Coronary artery (tissue), 2 donors: ENCODE measurements around the gene XRCC5.
"Not testable (repeated sequence)": the region's sequence is repeated elsewhere in the genome, so short reads cannot be mapped to it uniquely, and the experiment has no call there.

Experiments used
- DNase-seq: peaks from one replicate; pipeline ENCODE4 v3.0.0-alpha.2; 2017; ENCODE audit warnings: low spot score
- H3K27ac ChIP-seq, 2 donors: fragments of 200-600 bp; sonication (generic); one replicate each; pipeline ENCODE4 v1.5.1; 2016 to 2019
- H3K4me3 ChIP-seq: fragments of 200-600 bp; sonication (generic); 2 replicates; pipeline ENCODE4 v1.5.1; 2016; ENCODE audit warnings: mild to moderate bottlenecking, moderate library complexity
- CTCF ChIP-seq: fragments of 200-600 bp; sonication (generic); IDR thresholded peaks from one replicate; pipeline ENCODE4 v1.5.1; 2019; ENCODE audit warnings: antibody characterized with exemption

The XRCC5 gene

DNA sequence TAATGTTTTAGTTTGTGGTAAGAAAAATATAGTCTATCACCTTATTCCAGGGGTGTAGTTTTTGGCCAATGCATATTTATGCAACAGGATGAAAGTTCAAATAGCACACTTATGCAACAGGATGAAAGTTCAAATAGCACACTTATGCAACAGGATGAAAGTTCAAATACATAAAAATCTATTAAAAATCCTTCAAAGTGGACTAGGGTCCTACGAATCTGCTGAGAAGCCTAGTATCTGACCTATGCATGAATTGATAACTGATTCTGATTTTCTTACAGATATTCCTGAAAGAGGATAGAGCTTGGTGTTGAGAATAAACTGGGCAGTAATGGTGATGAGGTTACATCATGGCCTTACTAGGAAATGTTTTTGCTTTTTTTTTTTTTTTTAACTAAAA, 30.4 kb upstream of the XRCC5 start:
- H3K27ac ChIP-seq: no peak overlapping the region
- no peak for TF ChIP-seq CTCF

DNA sequence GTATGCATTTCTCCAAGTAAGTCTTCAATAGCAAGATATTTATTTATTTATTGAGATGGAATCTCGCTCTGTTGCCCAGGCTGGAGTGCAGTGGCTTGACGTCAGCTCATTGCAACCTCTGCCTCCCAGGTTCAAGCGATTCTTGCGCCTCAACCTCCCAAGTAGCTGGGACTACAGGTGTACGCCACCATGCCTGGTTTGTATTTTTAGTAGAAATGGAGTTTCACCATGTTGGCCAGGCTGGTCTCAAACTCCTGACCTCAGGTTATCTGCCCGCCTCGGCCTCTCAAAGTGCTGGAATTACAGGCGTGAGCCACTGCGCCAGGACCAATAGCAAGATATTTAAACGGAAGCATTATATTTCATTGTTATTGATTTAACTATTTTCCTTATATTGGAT, 29.1 kb upstream of the XRCC5 start:
- not testable (repeated sequence) for H3K4me3 ChIP-seq, H3K27ac ChIP-seq, DNase-seq

More for the DNA sequence above, 30.4 kb upstream of the XRCC5 start:
- no peak overlapping the region for H3K4me3 ChIP-seq
- DNase-seq: no peak

- DNase-seq: no peak
- Histone ChIP-seq H3K4me3 (peak overlapping the region; percentile 71), H3K27ac (no peak overlapping the region)
- TF ChIP-seq CTCF: no peak
Observed at GRCh38 chr2:216081012-216081411, 28.1 kb upstream of the XRCC5 start.

GRCh38 chr2:216081487-216082116, 27.5 kb upstream of the XRCC5 start, which contains the start of the genes PECR and TMEM169:
Gene PECR, minus strand, starts transcription at chr2:216081809. Its CDS starts 68 bp downstream, at chr2:216081741.
Gene TMEM169, plus strand, starts transcription at chr2:216081919. Its CDS starts 14,045 bp downstream, at chr2:216095964.
- peak; percentile 82 for DNase-seq
- peak within 1 kb of the TSS; percentile 71 for H3K4me3 ChIP-seq
- no peak for TF ChIP-seq CTCF
- peak within 1 kb of the TSS; percentile 3 to 20 for H3K27ac ChIP-seq

DNA sequence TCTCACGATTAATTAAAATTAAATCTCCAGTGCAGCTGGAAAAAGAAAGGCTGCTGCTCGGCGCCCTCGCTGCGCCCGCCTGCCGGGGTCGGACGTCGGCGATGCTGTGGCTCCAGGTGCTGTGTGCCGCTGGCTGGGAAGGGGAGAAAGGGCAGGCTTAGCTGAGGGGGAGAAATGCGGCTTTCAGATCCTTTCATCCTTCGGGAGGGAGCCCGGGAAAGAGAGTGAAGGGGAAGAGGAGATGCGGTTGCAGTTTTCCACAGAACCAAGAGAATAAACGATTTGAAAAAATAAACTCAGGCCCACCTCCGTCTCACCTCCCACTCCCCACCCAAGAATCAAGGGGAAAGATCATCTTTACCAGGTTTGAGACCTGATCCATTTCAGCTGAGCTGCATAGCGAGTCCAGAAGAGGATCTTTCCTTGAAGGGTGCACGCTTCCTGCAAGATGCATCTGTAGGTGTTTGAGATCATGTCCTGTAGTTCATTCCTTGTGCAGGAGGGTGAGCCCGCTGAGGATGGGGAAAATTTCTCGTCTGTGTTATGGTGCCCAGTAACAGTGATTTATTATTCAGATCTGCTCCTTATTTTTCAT, 26.9 kb upstream of the XRCC5 start:
- DNase-seq: no peak
- TF ChIP-seq CTCF: no peak
- Histone ChIP-seq H3K27ac (peak overlapping the region in 1 of 2 donors; percentile 20), H3K4me3 (peak overlapping the region; percentile 71)

- H3K27ac ChIP-seq: no peak overlapping the region
- no peak overlapping the region for H3K4me3 ChIP-seq
Observed at GRCh38 chr2:216082805-216083204, 26.3 kb upstream of the XRCC5 start.

More at GRCh38 chr2:216082805-216083204, 26.3 kb upstream of the XRCC5 start:
- DNase-seq: no peak
- TF ChIP-seq CTCF: no peak
